ENCODE results near the gene ADGRB2. TPM values are rescaled to one million over a fixed set of nuclear protein-coding genes. Genes with fewer than 3 reads are reported as not detected.

The ADGRB2 gene
- total RNA-seq, 4 donors from 2014 or later: 0.77 to 31.0 (median 3.7) TPM; not detected in 1

DNA sequence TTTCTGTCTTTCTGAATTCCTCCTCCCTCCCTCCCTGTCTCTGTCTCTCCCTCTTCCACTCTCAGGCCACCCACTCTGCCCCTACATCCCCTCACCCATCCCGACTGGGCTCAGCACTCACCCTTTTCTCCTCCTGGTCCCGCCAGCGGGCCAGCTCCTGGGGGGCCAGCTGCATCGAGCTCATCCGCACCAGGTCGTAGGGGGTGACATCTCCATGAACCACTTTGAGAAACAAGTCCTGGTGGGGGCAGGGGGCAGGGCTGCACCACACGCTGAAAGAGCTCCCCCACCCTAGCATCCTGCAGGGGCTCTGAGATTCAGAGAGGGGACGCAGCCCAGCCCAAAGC is 33.9 kb upstream of the ADGRB2 start:
- intact Hi-C loops (cut with DNase I; ENCODE audit: low total_unique reads): no loop called here
- no peak for DNase-seq

DNA sequence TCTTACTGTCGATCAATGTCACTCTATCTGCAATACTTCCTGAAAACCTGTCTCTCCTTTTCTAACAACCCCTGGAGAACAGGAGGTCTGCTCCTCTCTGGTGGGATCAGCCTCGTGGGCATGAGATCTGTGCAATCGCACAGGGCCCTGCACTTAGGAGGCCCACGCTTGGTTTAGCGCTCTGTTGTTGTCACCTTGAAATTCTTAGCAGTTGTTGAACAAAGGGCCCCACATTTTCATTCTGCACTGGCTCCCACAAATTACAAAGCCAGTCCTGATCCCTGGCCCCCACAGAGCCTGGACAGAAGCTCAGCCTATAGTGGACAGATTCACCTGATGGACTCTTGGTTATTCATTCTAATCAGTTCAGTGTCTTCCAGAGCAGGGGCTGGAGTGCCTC is 33.1 kb upstream of the ADGRB2 start:
- Histone ChIP-seq H3K36me3 (no peaks in the 10 kb centered on the region), H3K4me1 (peaks cover 0 to 4% of the 10 kb centered on the region in 2 donors), H3K27me3 (no peaks in the 10 kb centered on the region), H3K27ac (no peak overlapping the region), H3K4me3 (no peak overlapping the region), H3K9me3 (no peaks in the 10 kb centered on the region)
- DNase-seq: no peak
- intact Hi-C loops (cut with DNase I; ENCODE audit: low total_unique reads): no loop called here
- TF ChIP-seq POLR2A (IDR thresholded peaks at IDR 0.05): no peak
- TF ChIP-seq, protein P1, sequence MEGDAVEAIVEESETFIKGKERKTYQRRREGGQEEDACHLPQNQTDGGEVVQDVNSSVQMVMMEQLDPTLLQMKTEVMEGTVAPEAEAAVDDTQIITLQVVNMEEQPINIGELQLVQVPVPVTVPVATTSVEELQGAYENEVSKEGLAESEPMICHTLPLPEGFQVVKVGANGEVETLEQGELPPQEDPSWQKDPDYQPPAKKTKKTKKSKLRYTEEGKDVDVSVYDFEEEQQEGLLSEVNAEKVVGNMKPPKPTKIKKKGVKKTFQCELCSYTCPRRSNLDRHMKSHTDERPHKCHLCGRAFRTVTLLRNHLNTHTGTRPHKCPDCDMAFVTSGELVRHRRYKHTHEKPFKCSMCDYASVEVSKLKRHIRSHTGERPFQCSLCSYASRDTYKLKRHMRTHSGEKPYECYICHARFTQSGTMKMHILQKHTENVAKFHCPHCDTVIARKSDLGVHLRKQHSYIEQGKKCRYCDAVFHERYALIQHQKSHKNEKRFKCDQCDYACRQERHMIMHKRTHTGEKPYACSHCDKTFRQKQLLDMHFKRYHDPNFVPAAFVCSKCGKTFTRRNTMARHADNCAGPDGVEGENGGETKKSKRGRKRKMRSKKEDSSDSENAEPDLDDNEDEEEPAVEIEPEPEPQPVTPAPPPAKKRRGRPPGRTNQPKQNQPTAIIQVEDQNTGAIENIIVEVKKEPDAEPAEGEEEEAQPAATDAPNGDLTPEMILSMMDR (IDR thresholded peaks at IDR 0.05): no peak

More for the DNA sequence above, 33.9 kb upstream of the ADGRB2 start:
- Histone ChIP-seq H3K36me3 (no peaks in the 10 kb centered on the region), H3K9me3 (no peaks in the 10 kb centered on the region), H3K27me3 (no peaks in the 10 kb centered on the region), H3K27ac (no peak overlapping the region), H3K4me1 (peaks cover 0 to 4% of the 10 kb centered on the region in 2 donors), H3K4me3 (no peak overlapping the region)
- no peak for TF ChIP-seq POLR2A (IDR thresholded peaks at IDR 0.05)
- TF ChIP-seq, protein P1 (IDR thresholded peaks at IDR 0.05): no peak

DNA sequence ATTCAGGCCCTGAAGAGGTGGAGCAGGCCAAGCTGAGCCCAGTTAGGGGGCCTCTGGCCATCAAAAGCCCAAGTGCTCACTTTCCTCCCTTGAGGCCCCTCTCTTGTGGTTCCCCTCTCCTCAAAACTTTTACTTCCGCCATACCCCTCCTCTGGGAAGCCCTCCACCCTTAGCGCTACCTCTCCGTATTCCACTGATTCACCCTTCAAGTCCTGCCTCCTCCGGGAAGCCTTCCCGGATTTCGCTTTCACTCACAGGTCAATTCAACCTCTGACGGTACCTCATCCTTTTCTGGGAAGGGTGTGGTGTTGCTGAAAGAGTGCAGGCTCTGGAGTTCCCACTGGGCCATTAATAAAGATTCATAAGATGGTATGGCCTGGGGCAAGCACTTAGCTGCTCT is 32.6 kb upstream of the ADGRB2 start:
- Histone ChIP-seq H3K27ac (no peak overlapping the region), H3K36me3 (no peaks in the 10 kb centered on the region), H3K4me1 (peaks cover 0 to 4% of the 10 kb centered on the region in 2 donors), H3K9me3 (no peaks in the 10 kb centered on the region), H3K27me3 (no peaks in the 10 kb centered on the region), H3K4me3 (no peak overlapping the region)
- TF ChIP-seq, protein P1 (IDR thresholded peaks at IDR 0.05): no peak
- DNase-seq: no peak
- intact Hi-C loops (cut with DNase I; ENCODE audit: low total_unique reads): no loop called here

DNA sequence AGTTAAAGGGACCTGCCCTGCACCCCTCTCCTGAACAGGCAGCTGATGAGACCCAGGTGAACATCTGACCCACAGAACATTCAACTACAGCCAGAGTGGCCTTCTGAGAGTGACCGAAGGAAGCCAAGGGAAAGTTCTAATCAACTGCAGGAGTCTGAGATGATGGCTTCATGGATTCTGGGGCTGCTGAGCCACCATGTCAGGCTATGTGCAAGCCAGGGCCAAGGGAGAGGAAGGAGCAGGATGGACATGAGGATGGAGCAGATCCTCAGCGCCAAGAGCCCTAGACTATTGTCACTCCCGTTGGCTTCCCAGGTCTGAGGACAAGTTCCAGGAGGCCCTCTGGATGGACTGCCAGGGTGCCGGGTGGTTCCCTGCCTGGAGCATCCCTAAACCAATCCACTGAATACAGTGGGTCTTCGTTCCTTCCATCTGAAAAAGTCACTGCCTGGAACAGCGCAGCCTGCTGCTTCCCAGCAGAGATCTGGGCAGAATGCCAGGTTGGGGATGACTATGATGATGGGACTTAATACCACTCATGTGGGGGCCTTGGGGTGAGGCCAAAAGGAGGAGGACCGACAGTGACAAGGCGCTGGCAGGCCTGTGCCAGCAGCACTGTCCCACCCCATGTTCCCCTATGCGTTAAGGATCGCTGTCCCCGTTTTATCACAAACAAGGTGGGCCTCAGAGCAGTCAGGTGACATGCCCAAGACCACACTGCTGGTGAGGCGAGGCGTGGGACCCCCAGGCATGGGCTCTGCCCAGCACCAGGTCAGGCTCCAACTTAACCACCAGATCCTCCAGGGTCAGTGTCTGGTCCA is 31.9 kb upstream of the ADGRB2 start:
- no peak for DNase-seq
- no peaks in the 10 kb centered on the region for H3K36me3 ChIP-seq
- intact Hi-C loops (cut with DNase I; ENCODE audit: low total_unique reads): no loop called here

DNA sequence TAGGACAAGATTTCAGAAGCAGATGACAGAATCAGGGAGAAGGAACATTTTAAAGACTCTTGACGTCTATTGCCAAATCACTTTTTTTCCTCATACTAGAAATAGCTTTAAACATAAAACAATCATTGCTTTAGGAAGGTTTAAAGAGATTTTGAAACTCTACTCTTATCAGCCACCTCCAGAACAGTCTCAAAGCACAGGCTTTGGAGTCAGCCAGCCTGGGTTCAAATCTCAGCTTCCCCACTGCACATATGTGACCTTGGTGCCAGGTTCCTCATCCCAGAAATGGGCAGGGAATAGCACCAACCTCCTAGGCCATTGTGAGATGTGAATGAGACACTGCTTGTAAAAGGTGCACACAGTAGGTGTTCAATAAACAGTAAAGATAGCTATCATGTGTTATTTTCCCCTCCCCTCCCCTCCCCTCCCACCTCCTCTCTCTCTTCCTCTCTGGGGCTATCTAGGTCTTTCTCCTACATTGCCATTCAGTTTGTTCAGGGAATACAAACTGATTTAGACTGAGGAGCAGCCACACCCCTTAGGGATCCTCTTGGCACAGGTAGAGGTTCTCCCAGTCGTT is 31.0 kb upstream of the ADGRB2 start:
- TF ChIP-seq POLR2A (IDR thresholded peaks at IDR 0.05): no peak
- TF ChIP-seq, protein P1 (IDR thresholded peaks at IDR 0.05): no peak

More for the DNA sequence above, 31.9 kb upstream of the ADGRB2 start:
- no peak overlapping the region for H3K4me3 ChIP-seq
- TF ChIP-seq, protein P1 (IDR thresholded peaks at IDR 0.05): no peak
- TF ChIP-seq POLR2A (IDR thresholded peaks at IDR 0.05): no peak
- H3K27me3 ChIP-seq: no peaks in the 10 kb centered on the region
- H3K27ac ChIP-seq: no peak overlapping the region
- no peaks in the 10 kb centered on the region for H3K9me3 ChIP-seq
- H3K4me1 ChIP-seq: peaks cover 0 to 4% of the 10 kb centered on the region in 2 donors

More for the DNA sequence above, 31.0 kb upstream of the ADGRB2 start:
- no peaks in the 10 kb centered on the region for H3K9me3 ChIP-seq
- no peaks in the 10 kb centered on the region for H3K27me3 ChIP-seq
- no peak overlapping the region for H3K27ac ChIP-seq
- peaks cover 0 to 4% of the 10 kb centered on the region in 2 donors for H3K4me1 ChIP-seq
- intact Hi-C loops (cut with DNase I; ENCODE audit: low total_unique reads): no loop called here
- no peaks in the 10 kb centered on the region for H3K36me3 ChIP-seq
- H3K4me3 ChIP-seq: no peak overlapping the region
- DNase-seq: no peak
